ENCODE results near the gene LILRA1. TPM values are rescaled to one million over a fixed set of nuclear protein-coding genes. Genes with fewer than 3 reads are reported as not detected.
"Not testable (repeated sequence)": the region's sequence is repeated elsewhere in the genome, so short reads cannot be mapped to it uniquely, and the experiment has no call there.

LILRA1 gene
- total RNA-seq, 5 donors from 2014 or later (not counting 1 experiment from before 2014, with no cell fraction given): 0.43 TPM; not detected in 4

GRCh38 chr19:54563206-54563605, 30.2 kb upstream of the LILRA1 start:
- DNase-seq; H3K9me3 Mint-ChIP-seq; H3K4me1 ChIP-seq (ENCODE audit: control insufficient read depth in 1 of 2, extremely low read depth in 1 of 2, insufficient read depth in 2 of 2, low read length in 2 of 2); H3K4me1 Mint-ChIP-seq; H3K9me3 ChIP-seq; CTCF ChIA-PET; H3K27ac ChIP-seq (ENCODE audit: low read length); H3K36me3 Mint-ChIP-seq; H3K4me3 ChIP-seq (ENCODE audit: control insufficient read depth in 1 of 2, extremely low read depth in 1 of 2, low read length in 1 of 2); H3K4me3 Mint-ChIP-seq; H3K36me3 ChIP-seq (ENCODE audit: control insufficient read depth in 2 of 2, extremely low read depth in 1 of 2, insufficient read depth in 1 of 2, low read length in 1 of 2); POLR2A ChIA-PET; ATAC-seq (replicated peaks in 1 of 4); H3K27ac Mint-ChIP-seq: not testable (repeated sequence)
- H3K27me3 ChIP-seq (replicated peaks in 1 of 2; ENCODE audit: control insufficient read depth in 2 of 2, extremely low read depth in 1 of 2, insufficient read depth in 2 of 2, low read length in 1 of 2): peaks cover 0 to 12% of the 10 kb centered on the region in 2 experiments
- WGBS (ENCODE audit: insufficient coverage): 90% methylated on average over 2 of the region's 6 CpGs
- H3K27me3 Mint-ChIP-seq: peaks cover 11 to 26% of the 10 kb centered on the region in 2 donors

- Histone ChIP-seq H3K27ac (ENCODE audit: low read length) (no peak overlapping the region), H3K36me3 (ENCODE audit: control insufficient read depth in 2 of 2, extremely low read depth in 1 of 2, insufficient read depth in 1 of 2, low read length in 1 of 2) (no peaks in the 10 kb centered on the region), H3K4me1 (ENCODE audit: control insufficient read depth in 1 of 2, extremely low read depth in 1 of 2, insufficient read depth in 2 of 2, low read length in 2 of 2) (peaks cover 0 to 6% of the 10 kb centered on the region in 2 experiments), H3K9me3 (no peaks in the 10 kb centered on the region), H3K4me3 (ENCODE audit: control insufficient read depth in 1 of 2, extremely low read depth in 1 of 2, low read length in 1 of 2) (no peak overlapping the region), H3K27me3 (replicated peaks in 1 of 2; ENCODE audit: control insufficient read depth in 2 of 2, extremely low read depth in 1 of 2, insufficient read depth in 2 of 2, low read length in 1 of 2) (peaks cover 0 to 38% of the 10 kb centered on the region in 2 experiments)
- H3K4me1 Mint-ChIP-seq: peaks cover 0 to 13% (median 9%) of the 10 kb centered on the region in 3 donors
- H3K27ac Mint-ChIP-seq: no peak overlapping the region
- H3K36me3 Mint-ChIP-seq: no peaks in the 10 kb centered on the region
- peaks cover 20 to 49% of the 10 kb centered on the region in 2 donors for H3K27me3 Mint-ChIP-seq
- H3K9me3 Mint-ChIP-seq: no peaks in the 10 kb centered on the region
- no CpG with 5 or more reads among the region's 3 CpGs for WGBS (ENCODE audit: insufficient coverage)
- POLR2A ChIA-PET: no interaction called here
- CTCF ChIA-PET: no interaction called here
- no peak for DNase-seq
- no peak overlapping the region for H3K4me3 Mint-ChIP-seq
- no peak for ATAC-seq (replicated peaks in 1 of 4)
These were observed 23.1 kb upstream of the LILRA1 start for GRCh38 chr19:54570316-54570715.

GRCh38 chr19:54571715-54572615, 21.5 kb upstream of the LILRA1 start:
- Mint-ChIP-seq H3K4me1 (peaks cover 0 to 13% (median 9%) of the 10 kb centered on the region in 3 donors), H3K27me3 (peaks cover 20 to 48% of the 10 kb centered on the region in 2 donors)
- DNase-seq; H3K9me3 ChIP-seq; H3K27ac Mint-ChIP-seq; H3K9me3 Mint-ChIP-seq; ATAC-seq (replicated peaks in 1 of 4); H3K36me3 ChIP-seq (ENCODE audit: control insufficient read depth in 2 of 2, extremely low read depth in 1 of 2, insufficient read depth in 1 of 2, low read length in 1 of 2); H3K4me1 ChIP-seq (ENCODE audit: control insufficient read depth in 1 of 2, extremely low read depth in 1 of 2, insufficient read depth in 2 of 2, low read length in 2 of 2); POLR2A ChIA-PET; H3K27ac ChIP-seq (ENCODE audit: low read length); H3K36me3 Mint-ChIP-seq; H3K4me3 ChIP-seq (ENCODE audit: control insufficient read depth in 1 of 2, extremely low read depth in 1 of 2, low read length in 1 of 2); H3K4me3 Mint-ChIP-seq; CTCF ChIA-PET: not testable (repeated sequence)
- H3K27me3 ChIP-seq (replicated peaks in 1 of 2; ENCODE audit: control insufficient read depth in 2 of 2, extremely low read depth in 1 of 2, insufficient read depth in 2 of 2, low read length in 1 of 2): peaks cover 0 to 48% of the 10 kb centered on the region in 2 experiments
- 53% methylated on average over 4 of the region's 17 CpGs for WGBS (ENCODE audit: insufficient coverage)

GRCh38 chr19:54572696-54573311, 20.6 kb upstream of the LILRA1 start:
- H3K27ac ChIP-seq (ENCODE audit: low read length): no peak overlapping the region
- no peaks in the 10 kb centered on the region for H3K36me3 Mint-ChIP-seq
- CTCF ChIA-PET: no interaction called here
- POLR2A ChIA-PET: no interaction called here
- H3K27me3 Mint-ChIP-seq: peaks cover 20 to 46% of the 10 kb centered on the region in 2 donors
- peaks cover 0 to 13% (median 9%) of the 10 kb centered on the region in 3 donors for H3K4me1 Mint-ChIP-seq
- no peaks in the 10 kb centered on the region for H3K9me3 ChIP-seq
- no peak overlapping the region for H3K27ac Mint-ChIP-seq
- H3K36me3 ChIP-seq (ENCODE audit: control insufficient read depth in 2 of 2, extremely low read depth in 1 of 2, insufficient read depth in 1 of 2, low read length in 1 of 2): no peaks in the 10 kb centered on the region
- ATAC-seq (replicated peaks in 1 of 4) (no peak), DNase-seq (no peak)
- H3K9me3 Mint-ChIP-seq: no peaks in the 10 kb centered on the region
- H3K4me3 Mint-ChIP-seq: no peak overlapping the region
- no CpG with 5 or more reads among the region's 9 CpGs for WGBS (ENCODE audit: insufficient coverage)
- H3K27me3 ChIP-seq (replicated peaks in 1 of 2; ENCODE audit: control insufficient read depth in 2 of 2, extremely low read depth in 1 of 2, insufficient read depth in 2 of 2, low read length in 1 of 2): peaks cover 0 to 48% of the 10 kb centered on the region in 2 experiments
- no peak overlapping the region for H3K4me3 ChIP-seq (ENCODE audit: control insufficient read depth in 1 of 2, extremely low read depth in 1 of 2, low read length in 1 of 2)
- peaks cover 0 to 6% of the 10 kb centered on the region in 2 experiments for H3K4me1 ChIP-seq (ENCODE audit: control insufficient read depth in 1 of 2, extremely low read depth in 1 of 2, insufficient read depth in 2 of 2, low read length in 2 of 2)

- no peak within 1 kb of the TSS for H3K4me3 ChIP-seq (ENCODE audit: control insufficient read depth in 1 of 2, extremely low read depth in 1 of 2, low read length in 1 of 2)
- H3K27ac Mint-ChIP-seq: no peak within 1 kb of the TSS
- H3K9me3 ChIP-seq: no peaks in the 10 kb centered on the region
- POLR2A ChIA-PET: no interaction called here
- peaks cover 0 to 12% (median 9%) of the 10 kb centered on the region in 3 donors for H3K4me1 Mint-ChIP-seq
- H3K27ac ChIP-seq (ENCODE audit: low read length): no peak within 1 kb of the TSS
- CTCF ChIA-PET: no interaction called here
- WGBS (ENCODE audit: insufficient coverage): 16% methylated on average over 7 of the region's 10 CpGs
- no peak for DNase-seq
- H3K36me3 Mint-ChIP-seq: no peaks in the 10 kb centered on the region
- H3K9me3 Mint-ChIP-seq: no peaks in the 10 kb centered on the region
- peaks cover 0 to 48% of the 10 kb centered on the region in 2 experiments for H3K27me3 ChIP-seq (replicated peaks in 1 of 2; ENCODE audit: control insufficient read depth in 2 of 2, extremely low read depth in 1 of 2, insufficient read depth in 2 of 2, low read length in 1 of 2)
- H3K4me1 ChIP-seq (ENCODE audit: control insufficient read depth in 1 of 2, extremely low read depth in 1 of 2, insufficient read depth in 2 of 2, low read length in 2 of 2): peaks cover 0 to 6% of the 10 kb centered on the region in 2 experiments
- no peak within 1 kb of the TSS for H3K4me3 Mint-ChIP-seq
- ATAC-seq (replicated peaks in 1 of 4): no peak
- H3K36me3 ChIP-seq (ENCODE audit: control insufficient read depth in 2 of 2, extremely low read depth in 1 of 2, insufficient read depth in 1 of 2, low read length in 1 of 2): no peaks in the 10 kb centered on the region
- H3K27me3 Mint-ChIP-seq: peaks cover 20 to 46% of the 10 kb centered on the region in 2 donors
These were observed 20.0 kb upstream of the LILRA1 start, which contains the start of gene LILRA2 for GRCh38 chr19:54573330-54573872. Gene LILRA2 (plus strand): TSS chr19:54573790. CDS start chr19:54573879, 89 bp downstream.

- Mint-ChIP-seq H3K4me3 (no peak overlapping the region), H3K27me3 (peaks cover 20 to 44% of the 10 kb centered on the region in 2 donors), H3K27ac (no peak overlapping the region), H3K4me1 (peaks cover 0 to 9% (median 9%) of the 10 kb centered on the region in 3 donors), H3K9me3 (peaks cover 0 to 2% (median 0%) of the 10 kb centered on the region in 3 donors), H3K36me3 (no peaks in the 10 kb centered on the region)
- Histone ChIP-seq H3K36me3 (ENCODE audit: control insufficient read depth in 2 of 2, extremely low read depth in 1 of 2, insufficient read depth in 1 of 2, low read length in 1 of 2) (no peaks in the 10 kb centered on the region), H3K9me3 (no peaks in the 10 kb centered on the region), H3K27me3 (replicated peaks in 1 of 2; ENCODE audit: control insufficient read depth in 2 of 2, extremely low read depth in 1 of 2, insufficient read depth in 2 of 2, low read length in 1 of 2) (peaks cover 0 to 48% of the 10 kb centered on the region in 2 experiments), H3K4me1 (ENCODE audit: control insufficient read depth in 1 of 2, extremely low read depth in 1 of 2, insufficient read depth in 2 of 2, low read length in 2 of 2) (peaks cover 0 to 6% of the 10 kb centered on the region in 2 experiments), H3K27ac (ENCODE audit: low read length) (no peak overlapping the region), H3K4me3 (ENCODE audit: control insufficient read depth in 1 of 2, extremely low read depth in 1 of 2, low read length in 1 of 2) (no peak overlapping the region)
- no peak for ATAC-seq (replicated peaks in 1 of 4)
- WGBS (ENCODE audit: insufficient coverage): no CpG with 5 or more reads among the region's 4 CpGs
- DNase-seq: no peak
- ChIA-PET CTCF (no interaction called here), POLR2A (no interaction called here)
These were observed 19.4 kb upstream of the LILRA1 start for GRCh38 chr19:54574051-54574450.
